ENCODE results near the gene AGBL4. TPM values are rescaled to one million over a fixed set of nuclear protein-coding genes. Genes with fewer than 3 reads are reported as not detected.

AGBL4 gene
- total RNA-seq, 1 donor from 2014 or later: not detected

DNA sequence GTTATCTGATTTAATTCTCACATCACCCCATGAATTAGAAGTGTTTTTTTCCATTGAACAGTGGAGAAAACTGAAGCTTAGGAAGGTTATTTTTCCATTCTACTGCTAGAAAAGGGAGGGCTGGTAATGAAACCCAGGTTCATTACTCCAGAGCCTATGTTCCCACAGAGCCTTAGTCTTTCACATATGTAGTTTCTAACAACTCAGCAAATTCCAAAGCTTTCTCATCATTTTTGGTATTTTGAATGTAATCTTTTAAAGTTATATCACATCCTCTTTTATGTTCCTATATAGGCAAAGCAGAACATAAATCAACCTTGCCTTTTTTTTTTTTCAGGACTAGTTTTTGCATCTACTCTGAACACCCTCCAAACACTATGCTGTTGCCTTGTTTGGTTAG, 1115.1 kb downstream of the AGBL4 start:
- no peak for DNase-seq (ENCODE audit: low read depth)

DNA sequence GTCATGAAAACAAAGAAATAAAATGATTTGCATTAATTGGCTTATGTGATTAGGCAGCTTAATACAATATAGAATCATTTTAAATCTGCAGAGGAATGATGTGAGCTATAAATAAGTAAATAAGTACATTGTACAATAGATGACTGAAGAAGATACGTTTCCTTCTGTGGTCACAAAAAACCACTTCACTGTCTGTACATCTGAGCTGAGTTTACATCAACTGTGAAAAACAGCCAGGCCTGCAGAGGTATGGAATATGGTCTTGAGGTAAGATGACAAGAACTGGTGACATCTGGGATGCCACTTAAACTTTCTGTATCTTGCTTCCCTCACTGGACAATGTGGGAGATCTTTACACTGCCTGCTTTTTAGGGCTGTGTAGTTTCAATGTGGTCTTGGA, 1117.0 kb downstream of the AGBL4 start:
- DNase-seq (ENCODE audit: low read depth): no peak

DNA sequence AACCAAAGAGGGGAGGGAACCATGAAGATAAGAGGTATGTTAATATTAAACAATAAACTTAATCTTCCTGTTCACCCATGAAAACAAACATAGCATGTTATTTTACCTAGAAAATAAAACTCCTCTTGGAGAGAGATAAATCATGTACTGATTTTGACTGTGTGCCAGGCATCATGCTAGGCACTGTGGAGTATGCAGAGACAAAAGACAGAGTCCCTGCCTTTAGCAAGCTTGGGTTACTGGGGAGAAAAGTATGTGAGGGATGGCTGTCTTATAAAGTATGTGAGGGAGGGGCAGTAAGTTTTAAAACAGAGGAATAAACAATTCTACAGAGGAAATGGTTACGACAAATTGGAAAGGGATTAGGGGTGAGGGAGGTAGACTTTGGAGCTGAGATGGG, 1117.6 kb downstream of the AGBL4 start:
- no peak for DNase-seq (ENCODE audit: low read depth)

DNA sequence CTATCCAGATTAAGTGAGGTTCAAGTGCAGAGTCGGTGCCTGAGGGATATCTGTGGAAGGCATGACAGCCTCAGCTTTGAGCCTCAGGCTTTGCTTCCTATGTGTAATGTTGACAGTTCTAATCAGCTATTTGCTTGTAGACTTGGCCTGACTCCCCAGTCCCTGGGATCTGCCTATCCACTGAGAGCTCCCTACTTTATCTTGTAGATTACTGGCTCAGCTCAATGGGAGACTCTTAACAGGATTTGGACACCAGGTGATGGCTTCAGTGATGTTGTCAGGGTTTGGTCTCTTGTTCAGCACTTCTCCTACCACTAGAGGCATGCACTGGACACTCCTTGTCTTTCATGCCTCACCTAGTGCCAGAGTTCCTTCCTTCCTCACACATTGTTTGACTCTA, 1120.5 kb downstream of the AGBL4 start:
- no peak for DNase-seq (ENCODE audit: low read depth)

- no peak for DNase-seq (ENCODE audit: low read depth)
Observed at GRCh38 chr1:48898894-48899293, 1124.9 kb downstream of the AGBL4 start.

GRCh38 chr1:48889615-48890014, 1134.1 kb downstream of the AGBL4 start:
- DNase-seq (ENCODE audit: low read depth): no peak

DNA sequence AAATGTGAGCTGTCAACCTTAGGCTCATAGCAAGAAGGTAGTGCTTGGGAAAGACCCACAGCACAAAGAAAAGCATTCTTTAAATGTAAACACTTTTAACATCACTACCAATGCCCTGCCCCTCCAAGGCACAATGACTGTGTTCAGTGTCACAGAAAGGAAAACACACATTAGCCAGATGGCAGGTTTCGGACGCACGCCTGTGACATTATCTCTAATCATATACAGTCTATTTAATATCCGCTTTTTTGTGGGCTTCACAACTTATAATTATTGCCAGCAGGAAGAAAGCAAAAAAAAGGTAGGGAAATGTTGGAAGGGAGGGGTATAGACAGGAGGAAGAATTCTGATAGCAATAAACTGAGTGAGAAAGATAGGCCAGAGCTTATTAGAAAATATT, 1134.7 kb downstream of the AGBL4 start:
- DNase-seq (ENCODE audit: low read depth): no peak

DNA sequence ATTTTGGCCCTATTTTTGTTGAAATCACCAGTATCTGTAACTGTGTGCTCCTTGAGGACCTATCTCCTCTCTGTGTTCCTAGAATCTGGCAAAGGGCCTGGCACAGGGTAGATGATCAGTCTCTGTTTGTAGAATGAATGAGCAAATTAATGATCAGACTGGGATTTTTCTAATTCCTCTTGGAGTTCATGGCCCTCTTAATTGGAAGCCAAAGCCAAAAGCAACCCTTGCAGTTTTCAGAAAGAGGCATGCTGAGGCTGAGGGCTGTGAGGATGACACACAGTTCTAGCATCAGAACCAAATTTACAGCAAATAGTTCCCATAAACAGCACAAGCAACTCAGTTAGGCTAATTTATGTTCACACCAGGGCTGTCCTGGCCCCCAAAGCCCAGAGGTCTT, 1136.0 kb downstream of the AGBL4 start:
- DNase-seq (ENCODE audit: low read depth): no peak

GRCh38 chr1:48882020-48882419, 1141.7 kb downstream of the AGBL4 start:
- DNase-seq (ENCODE audit: low read depth): no peak

DNA sequence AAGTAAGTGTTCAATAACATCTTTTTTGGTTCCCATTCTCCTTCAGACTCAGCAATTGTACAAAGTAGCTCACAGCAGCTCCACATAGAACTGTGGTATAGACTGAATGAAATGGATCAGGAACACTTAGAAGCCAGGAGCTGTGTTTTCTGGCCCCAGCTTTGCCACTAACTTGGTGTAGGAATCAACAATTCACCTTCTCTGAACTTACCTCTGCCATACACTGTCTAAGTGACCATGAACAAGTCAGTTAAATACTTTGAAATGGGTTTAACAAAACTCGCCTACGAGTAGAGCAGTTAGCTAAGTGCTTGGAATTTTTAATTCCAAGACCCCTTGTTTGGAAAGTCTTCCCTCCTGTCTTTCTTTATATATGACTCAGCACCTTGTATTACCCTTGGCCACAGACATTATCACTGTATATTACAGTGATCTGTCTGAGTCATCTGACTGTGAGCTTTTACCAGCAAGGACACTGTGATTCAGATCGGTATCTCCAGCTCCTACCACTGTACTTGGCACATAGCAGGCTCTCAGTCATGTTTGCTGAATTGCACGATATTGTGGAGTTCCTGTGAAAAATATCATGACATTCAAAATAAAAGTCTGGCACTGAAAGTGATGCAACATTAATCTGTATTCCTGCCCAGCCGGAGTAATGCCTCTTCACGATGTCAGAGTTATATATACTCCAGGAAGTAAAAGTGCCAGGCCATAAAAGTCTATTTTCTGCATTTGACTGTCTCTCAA, 1145.4 kb downstream of the AGBL4 start:
- peak; percentile 24 for DNase-seq (ENCODE audit: low read depth)

- DNase-seq (ENCODE audit: low read depth): peak; percentile 5
Observed at GRCh38 chr1:48876330-48876785, 1147.4 kb downstream of the AGBL4 start.

GRCh38 chr1:48875552-48876329, 1148.0 kb downstream of the AGBL4 start:
- peak; percentile 8 for DNase-seq (ENCODE audit: low read depth)

- DNase-seq (ENCODE audit: low read depth): no peak
Observed at GRCh38 chr1:48873944-48874343, 1149.8 kb downstream of the AGBL4 start.

- no peak for DNase-seq (ENCODE audit: low read depth)
Observed at GRCh38 chr1:48870596-48870995, 1153.2 kb downstream of the AGBL4 start.

DNA sequence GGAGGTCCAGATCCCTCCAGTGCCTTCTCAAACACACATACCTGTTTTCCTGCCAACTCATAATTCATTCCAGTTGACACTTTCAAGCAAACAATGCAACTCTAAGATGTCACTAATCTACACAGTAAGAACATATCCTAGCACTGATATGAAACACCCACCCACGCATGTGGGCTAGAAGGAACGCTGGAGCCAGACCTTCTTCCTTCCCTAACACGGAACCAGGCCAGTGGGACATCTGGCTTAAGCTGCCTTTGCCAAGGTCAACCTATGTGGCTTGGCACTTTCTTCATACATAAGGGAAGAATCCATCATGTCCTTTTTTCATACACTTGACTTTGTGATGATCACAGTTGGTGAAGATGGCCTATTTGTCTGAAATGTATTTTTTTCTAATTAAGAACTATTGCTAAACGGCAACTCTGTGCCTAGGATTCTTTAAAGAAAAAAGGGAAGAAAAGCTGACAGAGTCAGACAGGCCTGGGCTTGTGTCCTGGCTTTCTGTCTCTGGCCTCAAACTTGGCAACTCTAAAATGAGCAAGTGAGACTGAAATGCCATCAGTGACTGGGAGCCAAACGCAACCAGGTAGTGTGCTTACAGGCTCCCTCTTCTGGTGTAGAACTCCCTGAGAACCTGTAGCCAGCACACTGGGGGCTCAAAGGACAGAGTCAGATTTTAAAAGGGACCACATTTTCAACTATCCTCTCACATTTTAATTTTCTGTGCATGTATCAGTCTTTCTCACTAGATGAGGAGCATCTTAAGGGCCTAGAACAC, 1154.4 kb downstream of the AGBL4 start:
- DNase-seq (ENCODE audit: low read depth): no peak

- DNase-seq (ENCODE audit: low read depth): no peak
Observed at GRCh38 chr1:48864913-48865312, 1158.8 kb downstream of the AGBL4 start.

DNA sequence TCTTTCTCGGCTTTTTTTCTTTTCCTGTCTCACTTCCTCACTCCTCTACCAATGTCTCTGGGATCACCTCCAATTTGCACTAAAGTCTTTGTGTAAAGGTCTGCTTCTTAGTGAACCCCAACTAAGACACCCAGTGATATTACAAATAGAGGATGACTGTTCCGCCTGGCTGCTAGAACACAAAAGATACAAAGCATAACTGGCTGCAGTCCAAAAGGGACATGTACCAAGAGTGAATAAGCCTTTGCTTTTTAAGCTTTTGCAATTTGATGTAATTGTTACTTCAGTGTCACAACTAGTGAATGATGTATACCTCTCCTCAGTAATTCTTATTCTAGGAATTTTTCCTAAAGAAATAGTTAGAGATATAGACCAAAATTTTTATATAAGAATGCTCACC, 1164.3 kb downstream of the AGBL4 start:
- DNase-seq (ENCODE audit: low read depth): no peak

- no peak for DNase-seq (ENCODE audit: low read depth)
Observed at GRCh38 chr1:48858200-48858920, 1165.4 kb downstream of the AGBL4 start.

DNA sequence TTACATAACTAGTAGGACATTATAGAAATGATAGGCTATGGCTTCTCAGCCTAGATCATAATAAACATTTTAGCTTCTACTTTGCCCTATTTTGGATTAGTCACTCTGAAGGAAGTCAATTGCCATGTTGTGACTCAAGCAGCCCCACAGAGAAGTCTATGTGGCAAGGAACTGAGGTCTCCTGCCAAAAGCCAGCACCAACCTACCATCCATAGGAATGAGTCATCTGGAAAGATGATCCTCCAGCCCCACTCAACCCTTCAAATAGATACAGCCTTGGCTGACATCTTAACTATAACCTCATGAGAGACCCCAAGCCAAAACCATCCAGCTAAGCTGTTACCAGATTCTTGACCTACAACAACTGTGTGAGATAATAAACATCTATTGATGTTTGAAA, 1170.7 kb downstream of the AGBL4 start:
- DNase-seq (ENCODE audit: low read depth): peak; percentile 66

- DNase-seq (ENCODE audit: low read depth): no peak
Observed at GRCh38 chr1:48851638-48852037, 1172.1 kb downstream of the AGBL4 start.

GRCh38 chr1:48848035-48848434, 1175.7 kb downstream of the AGBL4 start:
- no peak for DNase-seq (ENCODE audit: low read depth)

All from myocyte (in vitro differentiated cells).